ENCODE measurements around the gene AGBL4.

Gene AGBL4

DNA sequence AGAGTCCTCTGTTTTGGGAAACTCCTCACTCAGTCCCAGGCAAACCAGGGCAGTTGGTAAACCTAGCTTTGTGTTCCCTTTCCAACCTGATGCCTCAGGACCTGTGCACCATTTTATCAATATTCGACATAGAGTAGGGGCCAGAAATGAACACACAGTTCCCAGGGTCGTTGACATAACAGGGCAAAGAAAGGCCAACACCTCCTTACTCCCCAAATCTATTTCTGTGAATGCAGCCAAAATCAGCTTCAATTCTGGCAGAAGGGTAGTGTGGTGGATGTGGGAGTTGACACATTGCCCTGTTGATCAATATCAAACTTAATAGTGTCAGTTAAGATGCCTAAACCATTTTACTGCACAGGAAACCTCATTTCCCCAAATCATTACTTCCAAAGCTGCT is 1447.2 kb downstream of the AGBL4 start:
- no peaks in the 10 kb centered on the region for H3K4me1 ChIP-seq
- TF ChIP-seq, protein P1, sequence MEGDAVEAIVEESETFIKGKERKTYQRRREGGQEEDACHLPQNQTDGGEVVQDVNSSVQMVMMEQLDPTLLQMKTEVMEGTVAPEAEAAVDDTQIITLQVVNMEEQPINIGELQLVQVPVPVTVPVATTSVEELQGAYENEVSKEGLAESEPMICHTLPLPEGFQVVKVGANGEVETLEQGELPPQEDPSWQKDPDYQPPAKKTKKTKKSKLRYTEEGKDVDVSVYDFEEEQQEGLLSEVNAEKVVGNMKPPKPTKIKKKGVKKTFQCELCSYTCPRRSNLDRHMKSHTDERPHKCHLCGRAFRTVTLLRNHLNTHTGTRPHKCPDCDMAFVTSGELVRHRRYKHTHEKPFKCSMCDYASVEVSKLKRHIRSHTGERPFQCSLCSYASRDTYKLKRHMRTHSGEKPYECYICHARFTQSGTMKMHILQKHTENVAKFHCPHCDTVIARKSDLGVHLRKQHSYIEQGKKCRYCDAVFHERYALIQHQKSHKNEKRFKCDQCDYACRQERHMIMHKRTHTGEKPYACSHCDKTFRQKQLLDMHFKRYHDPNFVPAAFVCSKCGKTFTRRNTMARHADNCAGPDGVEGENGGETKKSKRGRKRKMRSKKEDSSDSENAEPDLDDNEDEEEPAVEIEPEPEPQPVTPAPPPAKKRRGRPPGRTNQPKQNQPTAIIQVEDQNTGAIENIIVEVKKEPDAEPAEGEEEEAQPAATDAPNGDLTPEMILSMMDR (IDR thresholded peaks at IDR 0.05) = no peak
- no peak overlapping the region for H3K27ac ChIP-seq
- no peaks in the 10 kb centered on the region for H3K9me3 ChIP-seq
- DNase-seq = no peak
- intact Hi-C loops (cut with DNase I; ENCODE audit: low total_unique reads) = no loop called here
- no peaks in the 10 kb centered on the region for H3K27me3 ChIP-seq
- H3K4me3 ChIP-seq = no peak overlapping the region
- no peaks in the 10 kb centered on the region for H3K36me3 ChIP-seq

DNA sequence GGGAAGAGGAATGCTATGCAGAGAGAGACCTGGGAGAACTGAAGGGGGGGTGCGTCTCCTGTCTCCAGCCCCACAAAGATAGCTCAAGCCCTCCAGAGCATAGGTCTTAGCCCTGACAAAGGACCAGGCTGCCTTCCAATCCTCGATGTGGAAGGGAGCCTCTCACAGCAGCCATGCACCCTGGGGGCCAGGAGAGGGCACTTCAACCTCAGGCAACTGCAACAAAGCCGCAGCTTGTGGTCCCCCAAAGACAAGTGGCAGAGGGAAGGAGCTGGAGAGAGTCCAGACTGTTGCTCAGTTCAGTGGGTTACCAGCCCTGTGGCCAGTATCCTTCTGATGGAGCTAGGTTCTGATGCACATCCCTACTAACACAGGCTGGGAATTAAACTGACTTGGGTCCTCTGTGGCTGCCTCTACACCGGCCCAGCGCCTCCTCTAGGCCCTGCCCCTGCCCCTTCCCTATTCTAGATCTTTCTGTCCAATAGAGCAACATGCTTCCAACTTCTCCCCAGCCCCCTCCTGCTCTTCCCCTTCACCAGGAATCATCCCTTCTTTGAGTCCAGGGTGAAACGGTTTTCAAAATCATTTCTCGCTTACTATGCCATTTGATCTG is 1451.0 kb downstream of the AGBL4 start:
- H3K4me1 ChIP-seq = no peaks in the 10 kb centered on the region
- DNase-seq = peak in 1 of 2 donors; percentile 22
- no peaks in the 10 kb centered on the region for H3K27me3 ChIP-seq
- TF ChIP-seq, protein P1 (IDR thresholded peaks at IDR 0.05) = peak; percentile 38 to 49
- H3K9me3 ChIP-seq = no peaks in the 10 kb centered on the region
- H3K27ac ChIP-seq = no peak overlapping the region
- intact Hi-C loops (cut with DNase I; ENCODE audit: low total_unique reads) = no loop called here
- H3K36me3 ChIP-seq = no peaks in the 10 kb centered on the region
- H3K4me3 ChIP-seq = no peak overlapping the region

DNA sequence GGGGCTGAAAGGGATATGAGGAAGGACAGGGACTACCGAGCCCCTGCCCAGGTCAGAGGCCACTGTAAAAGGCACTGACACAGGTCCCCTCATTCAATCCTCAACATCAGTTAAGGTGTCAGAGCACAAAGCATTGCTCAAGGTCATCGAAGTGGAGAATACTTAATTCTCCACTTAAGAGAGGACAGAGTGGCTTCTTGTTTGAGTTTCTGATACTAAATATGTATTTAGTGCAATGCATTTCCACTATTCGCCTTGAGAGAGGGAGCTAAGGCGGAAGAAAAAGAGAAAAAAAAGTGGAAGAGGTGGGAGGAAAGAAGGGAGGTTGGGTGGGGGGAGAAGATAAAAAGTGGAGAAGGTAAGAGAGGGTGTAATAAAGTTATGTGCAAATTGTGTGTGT is 1451.6 kb downstream of the AGBL4 start:
- no peak for DNase-seq
- H3K4me1 ChIP-seq = no peaks in the 10 kb centered on the region
- H3K27me3 ChIP-seq = no peaks in the 10 kb centered on the region
- TF ChIP-seq, protein P1 (IDR thresholded peaks at IDR 0.05) = no peak
- H3K36me3 ChIP-seq = no peaks in the 10 kb centered on the region
- intact Hi-C loops (cut with DNase I; ENCODE audit: low total_unique reads) = no loop called here
- H3K9me3 ChIP-seq = no peaks in the 10 kb centered on the region
- no peak overlapping the region for H3K27ac ChIP-seq
- no peak overlapping the region for H3K4me3 ChIP-seq

DNA sequence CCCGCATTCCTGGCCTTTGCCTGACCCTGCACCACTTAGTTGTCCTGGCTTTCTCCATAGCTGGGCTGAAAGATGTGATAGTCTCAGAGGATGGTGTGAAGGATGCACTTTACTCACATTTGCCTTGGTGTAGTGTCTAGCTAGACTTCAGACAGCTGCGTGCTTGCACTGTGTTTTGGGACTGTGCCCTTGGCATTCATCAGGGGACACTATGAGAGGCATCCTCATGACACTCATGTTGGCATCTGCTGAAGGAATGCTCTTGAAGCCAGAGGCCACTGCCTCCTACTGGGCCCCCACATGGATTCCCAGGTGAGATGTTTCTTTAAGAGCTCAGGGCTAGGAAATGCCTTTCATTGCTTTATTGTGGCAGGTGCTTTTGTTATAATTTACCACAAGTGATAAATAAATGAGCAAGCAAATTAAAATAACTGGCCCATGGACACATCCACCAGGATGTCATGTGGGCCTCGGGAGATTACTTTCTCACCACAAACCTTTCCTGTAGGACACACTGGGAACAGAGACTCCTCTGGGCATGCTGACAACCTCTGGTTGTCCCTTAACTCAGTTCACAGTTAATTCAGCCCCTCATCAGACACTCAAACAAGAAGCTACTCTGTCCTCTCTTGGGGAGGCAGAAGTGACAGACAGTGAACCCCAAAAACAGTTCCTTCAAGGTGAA is 1452.3 kb downstream of the AGBL4 start:
- H3K27me3 ChIP-seq = no peaks in the 10 kb centered on the region
- intact Hi-C loops (cut with DNase I; ENCODE audit: low total_unique reads) = no loop called here
- no peak overlapping the region for H3K27ac ChIP-seq
- H3K36me3 ChIP-seq = no peaks in the 10 kb centered on the region
- TF ChIP-seq, protein P1 (IDR thresholded peaks at IDR 0.05) = no peak
- H3K4me1 ChIP-seq = no peaks in the 10 kb centered on the region
- no peaks in the 10 kb centered on the region for H3K9me3 ChIP-seq
- H3K4me3 ChIP-seq = no peak overlapping the region
- DNase-seq = no peak

DNA sequence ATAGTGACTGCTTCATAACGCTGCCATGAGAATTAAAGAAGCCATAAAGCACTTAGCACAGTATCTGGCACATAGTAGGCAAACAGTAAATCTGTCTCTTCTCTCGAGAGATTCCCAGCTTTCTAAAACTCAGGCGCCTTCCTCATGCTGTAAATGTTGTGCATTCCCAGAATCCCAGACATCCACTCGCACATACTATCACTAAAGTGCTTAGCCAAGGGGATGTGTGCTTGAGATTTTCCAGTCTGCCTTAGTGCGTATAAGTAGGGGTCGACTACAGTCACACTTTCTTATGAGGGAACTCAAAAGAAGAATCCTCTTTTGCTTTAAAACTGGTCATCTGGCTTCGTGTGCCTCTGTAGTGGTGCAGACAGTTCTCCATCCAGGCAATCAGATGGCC is 1453.2 kb downstream of the AGBL4 start:
- no peak overlapping the region for H3K27ac ChIP-seq
- no peaks in the 10 kb centered on the region for H3K4me1 ChIP-seq
- no peaks in the 10 kb centered on the region for H3K36me3 ChIP-seq
- H3K27me3 ChIP-seq = no peaks in the 10 kb centered on the region
- intact Hi-C loops (cut with DNase I; ENCODE audit: low total_unique reads) = no loop called here
- H3K4me3 ChIP-seq = no peak overlapping the region
- TF ChIP-seq, protein P1 (IDR thresholded peaks at IDR 0.05) = no peak
- no peak for DNase-seq
- no peaks in the 10 kb centered on the region for H3K9me3 ChIP-seq
